ENCODE measurements around the gene BICC1. TPM values are rescaled to one million over a fixed set of nuclear protein-coding genes. Genes with fewer than 3 reads are reported as not detected.
A peak's percentile ranks its signal among the peaks of the same experiment; 100 is the strongest.

BICC1 gene
- total and polyA plus RNA-seq, 8 donors: 19.0 to 37.4 (median 23.0) TPM

- no peaks in the 10 kb centered on the region for H3K27me3 ChIP-seq
- peaks cover 0 to 17% (median 8%) of the 10 kb centered on the region in 3 donors for H3K4me1 ChIP-seq
- no peak overlapping the region for H3K4me3 ChIP-seq
- FAIRE-seq: no peak
- peak in 1 of 4 donors; percentile 17 for ATAC-seq
- no peak for TF ChIP-seq CTCF (IDR thresholded peaks at IDR 0.05)
- WGBS, 2 donors: 51 to 61% methylated on average over 2 of the region's 2 CpGs
- no peak overlapping the region for H3K27ac ChIP-seq
- no peaks in the 10 kb centered on the region for H3K36me3 ChIP-seq
- DNase-seq: no peak
- intact Hi-C loops (cut with DNase I): no loop called here
- no peaks in the 10 kb centered on the region for H3K9me3 ChIP-seq
Observed at GRCh38 chr10:58747687-58748086, 235.0 kb downstream of the BICC1 start.

- Histone ChIP-seq H3K36me3 (no peaks in the 10 kb centered on the region), H3K27ac (no peak overlapping the region), H3K4me3 (no peak overlapping the region), H3K9me3 (no peaks in the 10 kb centered on the region), H3K4me1 (peaks cover 0 to 2% (median 0%) of the 10 kb centered on the region in 3 donors), H3K27me3 (no peaks in the 10 kb centered on the region)
- DNase-seq (no peak), ATAC-seq (no peak), FAIRE-seq (no peak)
- intact Hi-C loops (cut with DNase I): no loop called here
- TF ChIP-seq CTCF (IDR thresholded peaks at IDR 0.05): no peak
- 57 to 72% methylated on average over 3 of the region's 3 CpGs for WGBS, 2 donors
Observed at GRCh38 chr10:58752665-58753064, 240.0 kb downstream of the BICC1 start.

DNA sequence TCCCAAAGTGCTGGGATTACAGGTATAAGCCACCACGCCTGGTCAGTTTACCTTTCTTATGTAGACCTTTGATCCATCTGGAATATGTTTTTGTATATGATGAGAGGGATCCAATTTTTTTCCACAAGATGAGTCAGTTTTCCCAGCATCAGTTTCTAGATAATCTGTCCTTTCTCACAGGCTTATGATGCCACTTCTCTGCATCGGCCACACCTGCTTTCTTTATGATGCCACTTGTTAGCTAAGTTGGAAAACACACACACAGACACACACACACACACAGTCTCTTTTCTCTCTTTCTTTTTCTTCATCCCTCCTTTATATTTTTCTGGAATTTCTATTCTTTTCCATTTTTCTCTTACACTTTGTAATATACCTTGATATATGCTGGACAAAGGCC, 240.8 kb downstream of the BICC1 start:
- no peak for DNase-seq
- no peak for TF ChIP-seq CTCF (IDR thresholded peaks at IDR 0.05)
- no peak for FAIRE-seq
- WGBS, 2 donors: 79 to 93% methylated on average over 2 of the region's 2 CpGs
- no peaks in the 10 kb centered on the region for H3K36me3 ChIP-seq
- H3K27ac ChIP-seq: no peak overlapping the region
- intact Hi-C loops (cut with DNase I): no loop called here
- H3K4me3 ChIP-seq: no peak overlapping the region
- no peak for ATAC-seq
- H3K4me1 ChIP-seq: no peaks in the 10 kb centered on the region
- no peaks in the 10 kb centered on the region for H3K9me3 ChIP-seq
- H3K27me3 ChIP-seq: no peaks in the 10 kb centered on the region

DNA sequence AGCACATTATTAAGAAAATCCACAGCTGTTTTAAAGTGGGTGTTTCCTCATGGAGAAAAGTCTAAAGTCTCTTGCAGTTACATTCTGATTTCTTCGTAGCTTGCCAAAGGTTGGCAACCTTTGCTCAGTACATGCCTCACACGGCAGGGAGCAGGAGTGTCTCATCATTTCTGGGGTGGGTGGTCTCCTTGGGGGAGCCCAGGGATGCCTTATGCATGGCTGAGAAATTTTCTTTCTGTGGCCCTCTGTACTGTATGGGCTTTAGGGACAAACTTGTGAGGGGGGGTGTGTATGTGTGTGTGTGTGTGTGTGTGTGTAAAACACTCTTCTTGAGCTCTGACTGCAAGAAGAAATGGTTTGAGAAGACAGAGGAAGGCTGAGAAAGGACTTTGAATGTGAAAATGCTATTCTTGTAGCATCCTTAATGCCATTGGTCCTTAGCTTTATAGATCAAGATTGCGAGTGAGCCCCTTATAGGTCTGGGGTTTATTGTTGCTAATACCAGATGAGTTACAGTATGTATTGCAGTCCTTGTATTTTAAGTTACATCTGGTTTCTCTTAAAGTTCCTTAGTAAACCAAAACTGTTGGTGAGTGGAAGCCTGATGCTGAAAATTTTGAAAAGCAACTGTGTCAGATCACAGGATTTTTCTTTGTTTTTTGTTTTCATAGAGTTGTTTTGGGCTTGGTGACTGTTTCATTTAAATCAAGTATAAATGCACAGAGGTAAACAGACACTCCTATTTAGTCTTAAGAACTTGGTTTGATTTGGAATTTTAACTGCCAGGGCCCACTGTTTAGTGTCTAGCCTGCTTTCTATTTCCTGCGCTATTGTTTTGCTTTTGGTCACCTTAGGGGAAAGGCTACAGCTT, 242.0 kb downstream of the BICC1 start:
- Histone ChIP-seq H3K27me3 (no peaks in the 10 kb centered on the region), H3K27ac (peak overlapping the region in 1 of 4 donors; percentile 4), H3K4me1 (no peaks in the 10 kb centered on the region), H3K4me3 (no peak overlapping the region), H3K9me3 (no peaks in the 10 kb centered on the region), H3K36me3 (no peaks in the 10 kb centered on the region)
- intact Hi-C loops (cut with DNase I): no loop called here
- no peak for TF ChIP-seq CTCF (IDR thresholded peaks at IDR 0.05)
- FAIRE-seq (no peak), ATAC-seq (no peak), DNase-seq (no peak)
- WGBS, 2 donors: 63 to 66% methylated on average over 4 of the region's 4 CpGs

- H3K27ac ChIP-seq: peak overlapping the region in 1 of 4 donors; percentile 4
- TF ChIP-seq CTCF (IDR thresholded peaks at IDR 0.05): no peak
- H3K9me3 ChIP-seq: no peaks in the 10 kb centered on the region
- no peaks in the 10 kb centered on the region for H3K27me3 ChIP-seq
- ATAC-seq (peak in 1 of 4 donors; percentile 15), DNase-seq (no peak), FAIRE-seq (no peak)
- intact Hi-C loops (cut with DNase I): no loop called here
- no peak overlapping the region for H3K4me3 ChIP-seq
- no peaks in the 10 kb centered on the region for H3K36me3 ChIP-seq
- WGBS, 2 donors: 90 to 91% methylated on average over 1 of the region's 1 CpG
- no peaks in the 10 kb centered on the region for H3K4me1 ChIP-seq
Observed at GRCh38 chr10:58755340-58755610, 242.6 kb downstream of the BICC1 start.
